Subcutaneous adipose tissue (tissue), 4 donors: Measurements from ENCODE around the gene GRM7. TPM values are rescaled to one million over a fixed set of nuclear protein-coding genes. Genes with fewer than 3 reads are reported as not detected.

Source experiments
- total RNA-seq, 4 donors: library from RNA; depleted of rRNA; stranded (reverse); fragments of >200 nt; gene quantifications; one replicate each; pipeline ENCODE4 v1.1.0, GENCODE V29; 2016
- TF ChIP-seq, protein P1 (sequence below): fragments of 450-650 bp; IDR thresholded peaks from one replicate; pipeline ENCODE4 v1.5.1; 2016; ENCODE audit warnings: low read depth, mild to moderate bottlenecking, control low read depth, antibody characterized with exemption, moderate library complexity

The GRM7 gene
- total RNA-seq, 4 donors from 2014 or later: 0.16 to 1.2 (median 0.90) TPM

DNA sequence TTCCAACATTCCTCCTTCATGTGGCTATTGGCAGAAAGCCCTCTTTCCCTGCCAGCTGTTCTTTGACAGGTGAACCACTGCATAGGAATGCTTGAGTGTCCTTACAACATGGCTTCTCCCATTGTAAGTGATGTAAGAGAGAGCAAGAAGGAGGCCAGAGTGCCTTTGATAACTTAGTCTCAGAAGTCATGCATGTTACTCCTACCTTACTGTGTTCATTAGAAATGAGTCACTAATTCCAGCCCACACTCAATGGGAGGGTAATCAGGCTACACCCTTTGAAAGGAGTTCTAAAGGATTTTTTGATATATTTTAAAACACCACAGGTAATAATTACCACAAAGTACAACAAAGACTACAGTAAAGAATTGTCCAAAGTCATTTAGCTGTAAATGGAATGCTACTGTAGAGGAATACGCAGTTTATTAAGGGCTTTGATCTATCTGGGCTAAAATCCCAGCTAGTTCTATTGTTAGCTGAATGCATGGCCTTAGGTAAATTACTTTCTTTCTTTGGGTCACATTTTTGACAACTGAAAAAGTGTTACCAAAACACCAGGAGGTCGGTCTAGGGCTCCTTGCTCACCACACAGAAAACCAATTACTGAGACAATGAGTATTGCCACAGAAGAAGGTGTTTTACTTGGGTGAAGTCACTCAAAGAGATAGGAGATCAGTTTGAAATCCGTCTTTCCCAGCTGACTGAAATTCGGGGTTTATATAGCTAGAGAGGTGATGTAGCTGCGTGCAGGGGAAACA lies 154.9 kb downstream of the GRM7 start:
- TF ChIP-seq, protein P1, sequence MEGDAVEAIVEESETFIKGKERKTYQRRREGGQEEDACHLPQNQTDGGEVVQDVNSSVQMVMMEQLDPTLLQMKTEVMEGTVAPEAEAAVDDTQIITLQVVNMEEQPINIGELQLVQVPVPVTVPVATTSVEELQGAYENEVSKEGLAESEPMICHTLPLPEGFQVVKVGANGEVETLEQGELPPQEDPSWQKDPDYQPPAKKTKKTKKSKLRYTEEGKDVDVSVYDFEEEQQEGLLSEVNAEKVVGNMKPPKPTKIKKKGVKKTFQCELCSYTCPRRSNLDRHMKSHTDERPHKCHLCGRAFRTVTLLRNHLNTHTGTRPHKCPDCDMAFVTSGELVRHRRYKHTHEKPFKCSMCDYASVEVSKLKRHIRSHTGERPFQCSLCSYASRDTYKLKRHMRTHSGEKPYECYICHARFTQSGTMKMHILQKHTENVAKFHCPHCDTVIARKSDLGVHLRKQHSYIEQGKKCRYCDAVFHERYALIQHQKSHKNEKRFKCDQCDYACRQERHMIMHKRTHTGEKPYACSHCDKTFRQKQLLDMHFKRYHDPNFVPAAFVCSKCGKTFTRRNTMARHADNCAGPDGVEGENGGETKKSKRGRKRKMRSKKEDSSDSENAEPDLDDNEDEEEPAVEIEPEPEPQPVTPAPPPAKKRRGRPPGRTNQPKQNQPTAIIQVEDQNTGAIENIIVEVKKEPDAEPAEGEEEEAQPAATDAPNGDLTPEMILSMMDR: no peak

DNA sequence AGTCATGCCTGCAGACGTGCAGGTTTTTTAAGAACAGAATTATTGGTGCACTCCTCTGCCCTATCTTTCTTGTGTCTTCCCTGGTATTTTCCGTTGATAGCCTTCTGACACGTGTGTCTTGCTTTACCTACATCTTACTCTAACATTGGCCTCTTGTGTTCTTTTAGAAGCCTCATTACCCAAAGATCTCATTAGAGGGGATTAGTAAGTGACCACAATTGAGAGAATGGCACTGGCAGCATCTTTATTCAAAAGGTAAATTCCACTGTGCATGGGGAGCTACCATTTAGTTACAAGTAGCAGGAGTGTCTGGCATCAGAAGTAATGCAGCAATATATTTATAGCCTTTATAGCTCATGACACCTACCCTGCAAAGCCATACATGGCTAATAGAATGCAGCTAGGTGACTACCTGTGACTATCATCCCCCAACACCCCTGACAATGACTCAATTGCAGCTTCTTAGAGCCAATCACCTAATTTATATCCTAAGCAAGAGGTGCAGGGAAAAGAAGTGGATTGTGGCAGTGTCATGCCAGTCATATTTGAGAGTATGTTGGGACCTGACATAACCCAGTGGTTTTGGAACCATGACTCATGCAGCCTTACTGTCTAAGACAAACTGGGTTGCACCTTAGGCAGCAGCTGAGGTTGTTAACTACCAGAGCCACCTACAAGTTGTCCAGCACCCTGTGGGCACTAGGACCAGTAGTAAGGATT lies 164.8 kb downstream of the GRM7 start:
- TF ChIP-seq, protein P1: no peak

DNA sequence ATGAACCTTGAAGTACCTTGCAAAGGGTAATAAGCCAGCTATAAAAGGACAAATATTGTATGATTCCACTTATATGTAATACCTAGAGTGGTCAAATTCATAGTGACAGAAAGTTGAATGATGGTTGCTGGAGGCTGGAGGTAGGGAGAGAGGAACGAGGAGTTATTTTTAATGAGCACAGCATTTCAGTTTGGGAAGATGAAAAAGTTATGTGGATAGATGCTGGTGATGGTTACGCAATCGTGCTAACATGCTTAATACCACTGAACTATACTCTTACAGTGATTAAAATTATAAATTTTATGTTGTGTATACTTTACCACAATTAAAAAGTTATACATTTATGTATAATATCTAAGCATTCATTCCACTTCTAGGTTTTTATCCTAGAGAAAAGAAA lies 168.6 kb downstream of the GRM7 start:
- TF ChIP-seq, protein P1: no peak

DNA sequence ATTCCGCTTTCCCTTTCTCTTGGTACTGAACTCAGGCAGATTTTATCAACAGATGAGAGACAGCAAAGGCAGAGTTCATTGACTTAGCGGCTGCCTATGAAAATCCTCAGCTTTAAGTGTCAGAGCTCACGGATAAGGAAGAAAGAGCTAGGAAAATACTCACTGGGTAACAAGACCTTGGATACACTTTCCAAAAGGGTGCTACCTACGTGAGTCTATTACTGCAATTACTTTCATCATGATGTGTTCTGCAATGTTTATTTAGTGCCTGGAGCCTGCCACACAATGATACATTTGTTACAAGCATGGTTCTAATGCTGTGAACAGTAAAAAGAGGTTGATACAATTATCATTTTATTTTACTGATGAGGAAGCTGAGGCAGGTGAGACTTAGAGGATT lies 177.5 kb downstream of the GRM7 start:
- TF ChIP-seq, protein P1: no peak

DNA sequence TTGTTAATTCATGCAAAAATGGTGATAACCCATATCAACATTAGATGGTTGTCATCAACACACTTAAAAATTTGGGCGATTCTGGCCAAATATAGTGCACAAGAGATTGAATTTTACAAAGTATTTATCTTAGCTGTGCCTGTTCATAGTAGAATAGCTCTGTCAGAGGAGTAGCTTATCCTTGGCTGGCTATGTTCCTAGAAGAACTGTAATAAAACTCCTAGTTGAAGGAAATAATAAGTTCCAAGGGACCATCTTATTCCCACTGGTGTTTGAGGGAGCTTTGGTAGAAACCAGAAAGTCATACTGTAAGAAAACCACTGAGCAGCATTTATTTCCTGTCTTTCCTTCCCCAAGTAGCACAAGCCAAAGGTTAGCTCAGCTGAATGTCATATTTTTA lies 201.8 kb downstream of the GRM7 start:
- TF ChIP-seq, protein P1: no peak

DNA sequence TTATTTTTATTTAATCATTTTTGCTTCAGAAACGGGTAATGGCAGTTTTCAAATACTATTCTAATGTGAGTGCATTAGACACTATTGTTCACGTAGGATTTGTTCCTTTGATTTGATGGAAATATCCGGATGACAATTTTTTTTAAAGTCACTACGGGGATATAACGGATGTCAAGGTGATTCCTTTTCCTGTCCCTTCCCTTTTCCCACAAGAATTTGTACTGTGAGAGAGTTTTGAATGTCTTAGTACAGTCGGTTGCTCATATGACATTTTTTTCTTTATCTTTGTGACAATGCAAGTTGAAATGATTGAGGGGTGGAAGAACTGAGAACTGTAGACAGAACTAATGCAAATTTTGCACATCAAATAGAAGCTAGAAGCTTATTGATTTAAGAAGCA lies 209.5 kb downstream of the GRM7 start:
- TF ChIP-seq, protein P1: no peak

DNA sequence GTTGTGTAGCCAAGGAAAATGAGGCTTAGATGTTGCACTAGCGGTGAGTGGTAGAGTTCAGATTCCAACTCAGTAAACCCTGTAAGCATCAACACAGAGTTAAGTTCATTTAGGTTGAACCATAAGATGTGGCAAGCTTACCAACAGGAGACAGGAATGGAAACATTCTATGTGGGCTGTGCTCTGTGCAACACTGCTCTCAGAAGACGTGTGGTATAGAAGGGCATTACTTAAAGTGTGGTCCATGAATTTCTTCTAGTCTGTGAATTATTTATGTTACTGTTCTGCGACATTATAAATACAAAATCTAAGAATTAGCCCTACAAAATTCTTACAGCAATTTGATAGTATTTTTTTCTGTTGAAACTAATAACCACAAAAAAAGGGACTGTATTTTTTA lies 213.3 kb downstream of the GRM7 start:
- TF ChIP-seq, protein P1: no peak
